Upper lobe of left lung (tissue), 4 donors: ENCODE measurements around the gene SLC5A2.

Source experiments
- POLR2AphosphoS5 ChIP-seq, 2 donors: sonication (generic); formaldehyde crosslinking; IDR thresholded peaks; one replicate each; pipeline ENCODE4 v1.5.1; 2017; ENCODE audit warnings: antibody characterized with exemption in 2 of 2
- TF ChIP-seq, protein P1 (sequence below), 6 experiments: fragments of 450-650 bp in 4 of 6; fragments of 200-600 bp in 2 of 6; sonication (generic) in 2 of 6; IDR thresholded peaks; one replicate each; pipeline ENCODE4 v1.5.1; 2016 to 2019; ENCODE audit warnings: antibody characterized with exemption in 6 of 6

DNA sequence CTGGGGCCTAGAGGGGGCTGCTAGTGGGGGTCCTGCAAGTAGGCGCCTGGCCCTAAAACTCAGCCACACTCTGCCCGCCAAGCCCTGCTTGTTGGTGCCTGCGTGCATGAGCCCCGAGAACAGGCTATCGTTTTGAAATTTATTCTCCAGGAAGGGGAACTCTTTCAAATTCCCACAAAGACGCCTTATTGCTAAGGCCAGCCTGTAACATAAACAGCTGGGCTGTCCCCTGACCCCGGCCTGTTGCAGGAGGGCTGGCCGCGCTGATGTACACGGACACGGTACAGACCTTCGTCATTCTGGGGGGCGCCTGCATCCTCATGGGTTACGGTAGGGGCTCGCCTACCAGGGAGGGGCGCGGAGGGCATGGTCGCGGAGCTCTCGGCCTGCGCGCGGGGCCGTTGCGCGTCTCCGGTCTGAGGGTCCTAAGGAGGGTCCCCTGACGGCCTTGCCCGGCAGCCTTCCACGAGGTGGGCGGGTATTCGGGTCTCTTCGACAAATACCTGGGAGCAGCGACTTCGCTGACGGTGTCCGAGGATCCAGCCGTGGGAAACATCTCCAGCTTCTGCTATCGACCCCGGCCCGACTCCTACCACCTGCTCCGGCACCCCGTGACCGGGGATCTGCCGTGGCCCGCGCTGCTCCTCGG is 4.3 kb downstream of the SLC5A2 start:
- TF ChIP-seq, protein P1, sequence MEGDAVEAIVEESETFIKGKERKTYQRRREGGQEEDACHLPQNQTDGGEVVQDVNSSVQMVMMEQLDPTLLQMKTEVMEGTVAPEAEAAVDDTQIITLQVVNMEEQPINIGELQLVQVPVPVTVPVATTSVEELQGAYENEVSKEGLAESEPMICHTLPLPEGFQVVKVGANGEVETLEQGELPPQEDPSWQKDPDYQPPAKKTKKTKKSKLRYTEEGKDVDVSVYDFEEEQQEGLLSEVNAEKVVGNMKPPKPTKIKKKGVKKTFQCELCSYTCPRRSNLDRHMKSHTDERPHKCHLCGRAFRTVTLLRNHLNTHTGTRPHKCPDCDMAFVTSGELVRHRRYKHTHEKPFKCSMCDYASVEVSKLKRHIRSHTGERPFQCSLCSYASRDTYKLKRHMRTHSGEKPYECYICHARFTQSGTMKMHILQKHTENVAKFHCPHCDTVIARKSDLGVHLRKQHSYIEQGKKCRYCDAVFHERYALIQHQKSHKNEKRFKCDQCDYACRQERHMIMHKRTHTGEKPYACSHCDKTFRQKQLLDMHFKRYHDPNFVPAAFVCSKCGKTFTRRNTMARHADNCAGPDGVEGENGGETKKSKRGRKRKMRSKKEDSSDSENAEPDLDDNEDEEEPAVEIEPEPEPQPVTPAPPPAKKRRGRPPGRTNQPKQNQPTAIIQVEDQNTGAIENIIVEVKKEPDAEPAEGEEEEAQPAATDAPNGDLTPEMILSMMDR (IDR thresholded peaks at IDR 0.05), result no peak
- TF ChIP-seq POLR2AphosphoS5 (IDR thresholded peaks at IDR 0.05), result no peak
